ENCODE measurements around the gene PIK3C2G. TPM values are rescaled to one million over a fixed set of nuclear protein-coding genes. Genes with fewer than 3 reads are reported as not detected.

PIK3C2G gene
- total and polyA plus RNA-seq, 2 of the 13 experiments (the other 11 are each of a cell fraction or from before 2014, with no cell fraction given): not detected

- no peak for TF ChIP-seq ZNF275 (CRISPR knock-in tag; IDR thresholded peaks at IDR 0.05; ENCODE audit: borderline replicate concordance)
- TF ChIP-seq ARID3A (IDR thresholded peaks at IDR 0.05; ENCODE audit: low read depth, low read length): peak; percentile 71; the same call in 1 of the 2 replicates
- no peak for TF ChIP-seq ZFP36L1 (CRISPR knock-in tag; IDR thresholded peaks at IDR 0.05)
- no peak for TF ChIP-seq E2F2 (CRISPR knock-in tag; IDR thresholded peaks at IDR 0.05; ENCODE audit: borderline replicate concordance)
- TF ChIP-seq U2AF2 (IDR thresholded peaks at IDR 0.05; ENCODE audit: low read depth, low read length): no peak
- TF ChIP-seq ZGPAT (CRISPR knock-in tag; IDR thresholded peaks at IDR 0.05): 0 out of 2 replicates have a peak, but pooled peaks have one; percentile 43
- peak; percentile 62 for TF ChIP-seq SAP130 (CRISPR knock-in tag; IDR thresholded peaks at IDR 0.05; ENCODE audit: low read depth)
- TF ChIP-seq ZNF75D (CRISPR knock-in tag; IDR thresholded peaks at IDR 0.05; ENCODE audit: borderline replicate concordance): no peak
- TF ChIP-seq FOXK2 (IDR thresholded peaks at IDR 0.05): no peak
- TF ChIP-seq BATF2 (CRISPR knock-in tag; IDR thresholded peaks at IDR 0.05): no peak
- TF ChIP-seq CSRNP1 (CRISPR knock-in tag; IDR thresholded peaks at IDR 0.05): no peak
- no peak for TF ChIP-seq KDM2A (CRISPR knock-in tag; IDR thresholded peaks at IDR 0.05; ENCODE audit: borderline replicate concordance, low read depth)
- TF ChIP-seq FOXJ3 (CRISPR knock-in tag; IDR thresholded peaks at IDR 0.05; ENCODE audit: borderline replicate concordance): peak; percentile 34; the same call in 1 of the 2 replicates
- TF ChIP-seq CAMTA2 (CRISPR knock-in tag; IDR thresholded peaks at IDR 0.05; ENCODE audit: borderline replicate concordance): no peak
- no peak for TF ChIP-seq AHR (CRISPR knock-in tag; IDR thresholded peaks at IDR 0.05)
- no peak for TF ChIP-seq ATF5 (CRISPR knock-in tag; IDR thresholded peaks at IDR 0.05; ENCODE audit: low read depth)
- TF ChIP-seq SKIL (CRISPR knock-in tag; IDR thresholded peaks at IDR 0.05; ENCODE audit: borderline replicate concordance): peak; percentile 41; the same call in 1 of the 2 replicates
- TF ChIP-seq ZNF703 (CRISPR knock-in tag; IDR thresholded peaks at IDR 0.05; ENCODE audit: borderline replicate concordance): no peak
- TF ChIP-seq ZNF605 (CRISPR knock-in tag; IDR thresholded peaks at IDR 0.05): no peak
Measured at GRCh38 chr12:18383203-18383602, 121.9 kb downstream of the PIK3C2G start (continued).
